Vagina (tissue), 2 donors: ENCODE data around the gene DGKG.

Source experiments
- POLR2A ChIP-seq, 2 donors: fragments of 450-650 bp; IDR thresholded peaks; one replicate each; pipeline ENCODE4 v1.6.1; 2017; ENCODE audit warnings: antibody characterized with exemption in 2 of 2, mild to moderate bottlenecking in 2 of 2, moderate library complexity in 2 of 2
- TF ChIP-seq, protein P1 (sequence below), 3 experiments: fragments of 450-650 bp in 2 of 3; fragments of 200-600 bp in 1 of 3; sonication (generic) in 1 of 3; IDR thresholded peaks; one replicate each; pipeline ENCODE4 v1.5.1; 2017 to 2019; ENCODE audit warnings: antibody characterized with exemption in 3 of 3, mild to moderate bottlenecking in 2 of 3, moderate library complexity in 2 of 3

GRCh38 chr3:186381424-186382216 is 19.6 kb upstream of the DGKG start:
- TF ChIP-seq, protein P1, sequence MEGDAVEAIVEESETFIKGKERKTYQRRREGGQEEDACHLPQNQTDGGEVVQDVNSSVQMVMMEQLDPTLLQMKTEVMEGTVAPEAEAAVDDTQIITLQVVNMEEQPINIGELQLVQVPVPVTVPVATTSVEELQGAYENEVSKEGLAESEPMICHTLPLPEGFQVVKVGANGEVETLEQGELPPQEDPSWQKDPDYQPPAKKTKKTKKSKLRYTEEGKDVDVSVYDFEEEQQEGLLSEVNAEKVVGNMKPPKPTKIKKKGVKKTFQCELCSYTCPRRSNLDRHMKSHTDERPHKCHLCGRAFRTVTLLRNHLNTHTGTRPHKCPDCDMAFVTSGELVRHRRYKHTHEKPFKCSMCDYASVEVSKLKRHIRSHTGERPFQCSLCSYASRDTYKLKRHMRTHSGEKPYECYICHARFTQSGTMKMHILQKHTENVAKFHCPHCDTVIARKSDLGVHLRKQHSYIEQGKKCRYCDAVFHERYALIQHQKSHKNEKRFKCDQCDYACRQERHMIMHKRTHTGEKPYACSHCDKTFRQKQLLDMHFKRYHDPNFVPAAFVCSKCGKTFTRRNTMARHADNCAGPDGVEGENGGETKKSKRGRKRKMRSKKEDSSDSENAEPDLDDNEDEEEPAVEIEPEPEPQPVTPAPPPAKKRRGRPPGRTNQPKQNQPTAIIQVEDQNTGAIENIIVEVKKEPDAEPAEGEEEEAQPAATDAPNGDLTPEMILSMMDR (IDR thresholded peaks at IDR 0.05): no peak
- TF ChIP-seq POLR2A (IDR thresholded peaks at IDR 0.05): no peak
